Pancreas (tissue), 10 donors: ENCODE results near the gene UMOD. TPM values are rescaled to one million over a fixed set of nuclear protein-coding genes. Genes with fewer than 3 reads are reported as not detected.

Experiments
- ATAC-seq, 4 donors: fragments of 200-7000 bp; cut with Tn5 transposase; one replicate each; pipeline versions ENCODE4 v1.8.0 to v1.9.1; 2020; ENCODE audit warnings: mild to moderate bottlenecking in 4 of 4, moderate library complexity in 4 of 4
- DNase-seq, 6 donors: peaks; one replicate each; pipeline ENCODE4 v3.0.0-alpha.2; 2020
- FAIRE-seq: peaks from 2 replicates; lab custom pipeline; 2012; peaks lifted over from hg19 to GRCh38; lab: Jason Lieb, UNC
- H3K27ac ChIP-seq, 4 donors: fragments of 200-600 bp; sonication (generic); 1 replicate in 3 of 4; 2 replicates in 1 of 4; pipeline versions ENCODE4 v1.5.0 to v1.8.0; 2020
- H3K27me3 ChIP-seq, 4 donors: fragments of 200-600 bp; one replicate each; pipeline ENCODE4 v1.8.0; 2021
- H3K36me3 ChIP-seq, 3 donors: fragments of 200-600 bp; sonication (generic) in 1 of 3; one replicate each; pipeline versions ENCODE4 v1.5.0 to v1.8.0; 2020 to 2021
- H3K4me1 ChIP-seq, 3 donors: fragments of 200-600 bp; one replicate each; pipeline ENCODE4 v1.8.0; 2021
- H3K4me3 ChIP-seq, 4 donors: fragments of 200-600 bp; sonication (generic) in 2 of 4; one replicate each; pipeline versions ENCODE4 v1.5.0 to v1.8.0; 2020 to 2021
- H3K9me3 ChIP-seq, 4 donors: fragments of 200-600 bp; one replicate each; pipeline ENCODE4 v1.8.0; 2021
- WGBS, 2 donors: extraction: QIAGEN DNeasy Blood & Tissue Kit; methylation state at CpG; one replicate each; pipeline ENCODE4 v1.1.7; 2013; 5-methylcytosine and 5-hydroxymethylcytosine counted together
- intact Hi-C, 3 donors: fragments of 100-400 bp; cut with DNase I; formaldehyde crosslinking; loops; one replicate each; pipeline versions ENCODE4 v1.11.1 to v1.14.2; 2022
- polyA plus RNA-seq, 2 donors: library from polyadenylated mRNA; stranded (reverse); fragments of 200-250 nt; gene quantifications; one replicate each; pipeline ENCODE4 v1.2.3, GENCODE V29; 2013
- total RNA-seq, 6 donors: library from RNA; stranded (reverse); fragmentation: NEBNext Ultra II Directional in 4 of 6; extraction: Animal tissue kit (Norgen Biotek cat#: 25700) in 4 of 6; gene quantifications; one replicate each; pipeline versions ENCODE4 v1.2.1 to v1.2.4, GENCODE V29; 2021 to 2023
- TF ChIP-seq, protein P1 (sequence below), 4 donors: fragments of 200-600 bp; sonication (generic) in 3 of 4; IDR thresholded peaks; one replicate each; pipeline versions ENCODE4 v1.5.0 to v1.8.0; 2021; ENCODE audit warnings: antibody characterized with exemption in 4 of 4
- donor health status: healthy with polysubstance abuse.
- donor health status: DM: no; HTN: no; CAD: no; lungs with moderate emphysema.
- donor health status: DM: no; HTN: no; CAD: no.
- donor health status: control.
- donor health status: control.
- donor health status: Bipolar disorder and iron deficiency.
- donor health status: DM: yes; HTN: yes; CAD: no.
- donor health status: DM: no; HTN: no; CAD: no.
- donor health status: DM: no; HTN: no; CAD: no.
- donor health status: DM: yes; HTN: yes; CAD: no.

Gene UMOD
- total and polyA plus RNA-seq, 8 donors = 1.3 to 9.6 (median 3.4) TPM

DNA sequence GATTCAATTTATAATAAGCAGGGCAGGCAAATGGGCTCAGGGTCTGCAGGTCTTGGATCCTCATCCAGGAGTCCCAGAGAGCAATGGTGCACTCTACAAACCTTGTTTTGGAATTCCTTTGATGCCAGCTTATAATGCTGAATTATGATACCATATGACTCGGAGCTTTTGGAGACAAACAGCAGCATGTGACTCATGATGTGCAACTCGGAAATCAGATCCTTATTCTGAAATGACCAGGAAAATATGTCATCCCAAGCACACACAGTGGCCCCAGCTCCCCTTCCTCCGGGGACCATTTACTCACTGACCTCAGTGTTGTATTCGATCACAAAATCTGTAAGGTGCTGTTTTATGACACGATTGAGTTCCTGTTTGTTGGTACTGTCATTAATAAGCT, 20.2 kb upstream of the UMOD start:
- TF ChIP-seq, protein P1, sequence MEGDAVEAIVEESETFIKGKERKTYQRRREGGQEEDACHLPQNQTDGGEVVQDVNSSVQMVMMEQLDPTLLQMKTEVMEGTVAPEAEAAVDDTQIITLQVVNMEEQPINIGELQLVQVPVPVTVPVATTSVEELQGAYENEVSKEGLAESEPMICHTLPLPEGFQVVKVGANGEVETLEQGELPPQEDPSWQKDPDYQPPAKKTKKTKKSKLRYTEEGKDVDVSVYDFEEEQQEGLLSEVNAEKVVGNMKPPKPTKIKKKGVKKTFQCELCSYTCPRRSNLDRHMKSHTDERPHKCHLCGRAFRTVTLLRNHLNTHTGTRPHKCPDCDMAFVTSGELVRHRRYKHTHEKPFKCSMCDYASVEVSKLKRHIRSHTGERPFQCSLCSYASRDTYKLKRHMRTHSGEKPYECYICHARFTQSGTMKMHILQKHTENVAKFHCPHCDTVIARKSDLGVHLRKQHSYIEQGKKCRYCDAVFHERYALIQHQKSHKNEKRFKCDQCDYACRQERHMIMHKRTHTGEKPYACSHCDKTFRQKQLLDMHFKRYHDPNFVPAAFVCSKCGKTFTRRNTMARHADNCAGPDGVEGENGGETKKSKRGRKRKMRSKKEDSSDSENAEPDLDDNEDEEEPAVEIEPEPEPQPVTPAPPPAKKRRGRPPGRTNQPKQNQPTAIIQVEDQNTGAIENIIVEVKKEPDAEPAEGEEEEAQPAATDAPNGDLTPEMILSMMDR (IDR thresholded peaks at IDR 0.05) = no peak
- H3K36me3 ChIP-seq = no peaks in the 10 kb centered on the region
- FAIRE-seq (no peak), ATAC-seq (no peak), DNase-seq (no peak)
- intact Hi-C loops = no loop called here
- no peak overlapping the region for H3K4me3 ChIP-seq
- H3K9me3 ChIP-seq = no peaks in the 10 kb centered on the region
- H3K4me1 ChIP-seq = peaks cover 0 to 3% (median 0%) of the 10 kb centered on the region in 3 donors
- 90 to 91% methylated on average over 5 of the region's 5 CpGs for WGBS, 2 donors
- no peaks in the 10 kb centered on the region for H3K27me3 ChIP-seq
- no peak overlapping the region for H3K27ac ChIP-seq

DNA sequence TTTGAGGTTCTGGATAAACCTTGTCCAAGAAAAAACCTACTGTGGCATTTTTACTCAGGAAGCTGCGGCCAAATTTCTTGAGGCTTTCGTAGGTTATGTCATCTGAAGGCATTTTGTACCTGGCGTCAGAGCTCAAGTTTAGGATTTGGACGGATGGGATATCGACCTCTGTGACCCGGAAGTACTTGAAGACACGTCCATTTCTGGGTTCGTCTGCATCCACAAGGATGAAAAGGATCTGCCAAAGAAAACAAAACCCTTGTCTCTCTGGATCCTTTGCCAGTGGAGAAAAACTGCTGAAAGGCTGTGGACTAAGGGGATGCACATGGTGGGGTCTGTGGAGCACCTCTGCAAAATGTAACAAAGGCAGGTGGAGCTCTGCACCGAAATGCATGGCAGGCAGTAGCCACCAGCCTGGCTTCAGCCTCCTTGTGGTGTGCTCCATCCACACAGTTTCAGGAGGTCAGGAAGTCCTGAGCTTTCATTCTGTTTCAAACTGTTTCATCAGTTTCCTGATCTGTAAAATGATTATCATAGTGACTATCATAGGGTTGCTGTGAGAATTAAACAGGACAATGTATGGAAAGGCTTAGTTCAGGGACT, 17.0 kb upstream of the UMOD start:
- TF ChIP-seq, protein P1 (IDR thresholded peaks at IDR 0.05) = no peak
- no peaks in the 10 kb centered on the region for H3K27me3 ChIP-seq
- peaks cover 0 to 3% (median 0%) of the 10 kb centered on the region in 3 donors for H3K4me1 ChIP-seq
- WGBS, 2 donors = 85 to 86% methylated on average over 9 of the region's 9 CpGs
- intact Hi-C loops = no loop called here
- H3K27ac ChIP-seq = no peak overlapping the region
- H3K4me3 ChIP-seq = no peak overlapping the region
- DNase-seq = no peak
- FAIRE-seq = no peak
- no peaks in the 10 kb centered on the region for H3K9me3 ChIP-seq
- ATAC-seq = no peak
- no peaks in the 10 kb centered on the region for H3K36me3 ChIP-seq

DNA sequence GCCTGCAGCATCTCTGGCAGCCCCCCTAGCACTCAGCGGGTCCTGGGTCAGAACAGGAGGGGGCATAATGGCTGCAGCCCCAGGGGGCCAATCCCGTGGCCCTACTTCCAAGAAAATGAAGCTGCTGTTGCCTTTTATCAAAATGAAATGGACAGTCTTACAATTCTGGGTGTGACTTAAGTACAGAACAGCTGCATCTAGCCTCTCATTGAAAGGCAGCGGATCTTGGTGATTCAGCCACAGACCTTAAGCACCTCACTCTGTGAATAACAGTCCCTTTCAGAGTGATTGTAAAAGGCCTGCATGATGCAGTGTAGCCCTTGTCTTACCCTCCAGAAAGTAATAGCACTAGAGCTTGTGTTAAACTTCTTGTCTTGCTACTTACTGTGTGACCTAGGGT, 11.5 kb upstream of the UMOD start:
- Histone ChIP-seq H3K4me1 (peaks cover 0 to 9% (median 6%) of the 10 kb centered on the region in 3 donors), H3K36me3 (no peaks in the 10 kb centered on the region), H3K27me3 (no peaks in the 10 kb centered on the region), H3K4me3 (no peak overlapping the region), H3K27ac (no peak overlapping the region), H3K9me3 (no peaks in the 10 kb centered on the region)
- intact Hi-C loops = no loop called here
- DNase-seq (peak in 1 of 6 donors; percentile 31), ATAC-seq (no peak), FAIRE-seq (no peak)
- TF ChIP-seq, protein P1 (IDR thresholded peaks at IDR 0.05) = no peak
- 88 to 94% methylated on average over 3 of the region's 3 CpGs for WGBS, 2 donors

DNA sequence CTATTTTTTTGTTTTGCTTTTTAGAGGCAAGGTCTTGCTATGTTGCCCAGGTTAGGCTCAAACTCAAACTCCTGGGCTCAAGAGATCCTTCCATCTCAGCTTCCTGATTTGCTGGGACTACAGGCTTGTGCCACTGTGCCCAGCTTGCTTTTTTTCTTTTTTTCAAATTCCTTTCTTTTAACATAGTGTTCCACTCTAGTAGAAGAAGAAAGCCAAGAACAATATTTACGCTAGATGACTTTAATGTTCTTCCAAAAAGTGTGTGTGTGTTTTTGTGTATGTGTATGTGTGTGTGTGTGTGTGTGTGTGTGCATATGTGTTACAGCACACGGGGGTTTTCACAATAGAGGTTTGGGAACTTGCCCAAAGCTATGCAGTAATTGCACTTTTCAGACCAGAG, 10.7 kb upstream of the UMOD start:
- H3K4me3 ChIP-seq = no peak overlapping the region
- FAIRE-seq = no peak
- H3K27ac ChIP-seq = no peak overlapping the region
- no peak for DNase-seq
- TF ChIP-seq, protein P1 (IDR thresholded peaks at IDR 0.05) = no peak
- no peaks in the 10 kb centered on the region for H3K36me3 ChIP-seq
- peak; percentile 54 to 86 (median 80) for ATAC-seq
- no peaks in the 10 kb centered on the region for H3K9me3 ChIP-seq
- H3K27me3 ChIP-seq = no peaks in the 10 kb centered on the region
- H3K4me1 ChIP-seq = peaks cover 0 to 9% (median 6%) of the 10 kb centered on the region in 3 donors
- WGBS, 2 donors = 36 to 41% methylated on average over 2 of the region's 2 CpGs
- intact Hi-C loops = no loop called here

DNA sequence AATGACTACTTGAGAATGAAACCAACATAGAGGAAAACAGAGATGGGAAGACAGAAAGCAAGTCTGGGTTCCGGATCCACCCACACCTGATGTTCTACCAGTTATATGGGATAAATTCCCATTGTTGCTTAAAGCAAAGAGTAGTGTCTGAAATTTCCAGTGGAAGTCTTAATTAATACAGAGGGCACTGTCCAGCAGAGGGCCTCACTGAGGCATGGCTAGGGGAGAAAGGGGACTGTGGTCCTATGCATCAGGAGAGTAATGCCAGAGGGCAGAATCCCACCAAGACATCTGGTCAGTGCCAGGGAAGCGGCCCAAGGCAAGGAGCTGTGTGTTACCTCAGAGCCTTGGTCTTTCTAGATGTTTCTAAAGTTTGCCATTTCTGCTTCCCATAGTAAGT, 7.5 kb upstream of the UMOD start:
- peak in 5 of 6 donors; percentile 16 to 67 (median 40) for DNase-seq

More for the DNA sequence above, 7.5 kb upstream of the UMOD start:
- FAIRE-seq (no peak), ATAC-seq (peak; percentile 23 to 58 (median 44))
- Histone ChIP-seq H3K27ac (no peak overlapping the region), H3K4me1 (peaks cover 0 to 9% (median 6%) of the 10 kb centered on the region in 3 donors), H3K9me3 (no peaks in the 10 kb centered on the region), H3K4me3 (no peak overlapping the region), H3K27me3 (no peaks in the 10 kb centered on the region), H3K36me3 (no peaks in the 10 kb centered on the region)
- intact Hi-C loops = no loop called here
- TF ChIP-seq, protein P1 (IDR thresholded peaks at IDR 0.05) = peak in 1 of 4 donors; percentile 43
- WGBS, 2 donors = 66 to 89% methylated on average over 2 of the region's 2 CpGs
